H9 (cell line): ENCODE measurements around the gene EPPIN. TPM values are rescaled to one million over a fixed set of nuclear protein-coding genes. Genes with fewer than 3 reads are reported as not detected.

Experiments used
- DNase-seq: peaks from one replicate; pipeline ENCODE4 v3.0.0-alpha.2; 2017
- H2AFZ ChIP-seq: one replicate; pipeline ENCODE4 v1.6.1; 2013; ENCODE audit warnings: mild to moderate bottlenecking, low read length, control low read depth, moderate library complexity
- H2AK5ac ChIP-seq: 2 replicates; pipeline ENCODE4 v1.6.1; 2013; ENCODE audit warnings: low read length, control low read depth, mixed read lengths; ENCODE audit not compliant: insufficient read length
- H2BK120ac ChIP-seq: one replicate; pipeline ENCODE4 v1.6.1; 2013; ENCODE audit warnings: low read depth, mild to moderate bottlenecking, low read length, control low read depth, inconsistent platforms; ENCODE audit not compliant: poor library complexity, severe bottlenecking
- H2BK12ac ChIP-seq: 2 replicates; pipeline ENCODE4 v1.6.1; 2013; ENCODE audit warnings: low read length, control low read depth, mixed read lengths, low read depth; ENCODE audit not compliant: insufficient read length
- H2BK15ac ChIP-seq: 2 replicates; pipeline ENCODE4 v1.6.1; 2013; ENCODE audit warnings: low read depth, low read length, control low read depth
- H2BK20ac ChIP-seq: one replicate; pipeline ENCODE4 v1.6.1; 2013; ENCODE audit warnings: low read depth, mild to moderate bottlenecking, low read length, control low read depth, inconsistent platforms; ENCODE audit not compliant: poor library complexity, severe bottlenecking
- H2BK5ac ChIP-seq: 2 replicates; pipeline ENCODE4 v1.6.1; 2013; ENCODE audit warnings: low read length, control low read depth, mixed read lengths; ENCODE audit not compliant: insufficient read length
- H3K14ac ChIP-seq: 2 replicates; pipeline ENCODE4 v1.6.1; 2013; ENCODE audit warnings: low read length, control low read depth; ENCODE audit not compliant: insufficient read depth
- H3K18ac ChIP-seq: 2 replicates; pipeline ENCODE4 v1.6.1; 2013; ENCODE audit warnings: low read depth, mild to moderate bottlenecking, mixed read lengths, low read length, control low read depth; ENCODE audit not compliant: insufficient read length
- H3K23ac ChIP-seq: 2 replicates; pipeline ENCODE4 v1.6.1; 2013; ENCODE audit warnings: low read length, control low read depth, mixed read lengths, low read depth; ENCODE audit not compliant: insufficient read length
- H3K23me2 ChIP-seq: 2 replicates; pipeline ENCODE4 v1.6.1; 2013; ENCODE audit warnings: low read depth, mild to moderate bottlenecking, mixed read lengths, low read length, control low read depth; ENCODE audit not compliant: insufficient read length, poor library complexity, severe bottlenecking
- H3K27ac ChIP-seq: 2 replicates; pipeline ENCODE4 v1.5.1; 2013; ENCODE audit warnings: low read length, control low read depth, mixed read lengths, low read depth; ENCODE audit not compliant: insufficient read length
- H3K27me3 ChIP-seq: 2 replicates; pipeline ENCODE4 v1.6.1; 2013; ENCODE audit warnings: low read length, control low read depth, inconsistent platforms; ENCODE audit not compliant: insufficient read depth
- H3K4ac ChIP-seq: 2 replicates; pipeline ENCODE4 v1.6.1; 2013; ENCODE audit warnings: low read depth, mild to moderate bottlenecking, control low read depth, inconsistent platforms, low read length, moderate library complexity
- H3K4me1 ChIP-seq: 2 replicates; pipeline ENCODE4 v1.6.1; 2013; ENCODE audit warnings: low read length, control low read depth, inconsistent platforms; ENCODE audit not compliant: insufficient read depth
- H3K4me2 ChIP-seq: 2 replicates; pipeline ENCODE4 v1.6.1; 2013; ENCODE audit warnings: low read length, control low read depth, mixed read lengths; ENCODE audit not compliant: insufficient read length, insufficient read depth
- H3K56ac ChIP-seq: 2 replicates; pipeline ENCODE4 v1.6.1; 2013; ENCODE audit warnings: low read depth, mild to moderate bottlenecking, mixed read lengths, low read length, control low read depth; ENCODE audit not compliant: insufficient read length
- H3K79me1 ChIP-seq: 2 replicates; pipeline ENCODE4 v1.6.1; 2013; ENCODE audit warnings: low read depth, mild to moderate bottlenecking, moderate library complexity, low read length, control low read depth, inconsistent platforms; ENCODE audit not compliant: insufficient read depth, poor library complexity, severe bottlenecking
- H3K79me2 ChIP-seq: 2 replicates; pipeline ENCODE4 v1.6.1; 2013; ENCODE audit warnings: low read length, control low read depth, inconsistent platforms; ENCODE audit not compliant: insufficient read depth
- H3K9ac ChIP-seq: 2 replicates; pipeline ENCODE4 v1.6.1; 2013; ENCODE audit warnings: low read length, control low read depth, mixed read lengths; ENCODE audit not compliant: insufficient read length; ENCODE audit errors: extremely low read depth
- H3K9me3 ChIP-seq: one replicate; pipeline ENCODE4 v1.6.1; 2013; ENCODE audit warnings: low read depth, low read length, inconsistent platforms; ENCODE audit not compliant: control insufficient read depth
- H3T11ph ChIP-seq: one replicate; pipeline ENCODE4 v1.6.1; 2013; ENCODE audit warnings: mild to moderate bottlenecking, low read length, control low read depth, inconsistent platforms
- H4K20me1 ChIP-seq: one replicate; pipeline ENCODE4 v1.6.1; 2013; ENCODE audit not compliant: control insufficient read depth, insufficient read length, insufficient read depth
- H4K5ac ChIP-seq: 2 replicates; pipeline ENCODE4 v1.6.1; 2013; ENCODE audit warnings: low read depth, mild to moderate bottlenecking, mixed read lengths, low read length, control low read depth; ENCODE audit not compliant: insufficient read length
- H4K8ac ChIP-seq: replicated peaks from 2 replicates; pipeline ENCODE4 v1.6.1; 2013; ENCODE audit warnings: low read length, control low read depth, mixed read lengths, low read depth; ENCODE audit not compliant: insufficient read length
- H4K91ac ChIP-seq: 2 replicates; pipeline ENCODE4 v1.6.1; 2013; ENCODE audit warnings: low read depth, mild to moderate bottlenecking, moderate library complexity, mixed read lengths, low read length, control low read depth; ENCODE audit not compliant: insufficient read length
- H3K27ac Mint-ChIP-seq, 3 experiments: 2 replicates in 2 of 3; 3 replicates in 1 of 3; pipeline ENCODE4 v1.8.0; 2020 to 2021; ENCODE audit warnings: mixed read lengths in 3 of 3, mild to moderate bottlenecking in 1 of 3, moderate library complexity in 1 of 3
- H3K27me3 Mint-ChIP-seq: 2 replicates; pipeline ENCODE4 v1.8.0; 2021; ENCODE audit warnings: low read depth, mild to moderate bottlenecking, moderate library complexity, mixed read lengths
- H3K36me3 Mint-ChIP-seq, 3 experiments: 2 replicates in 2 of 3; 3 replicates in 1 of 3; pipeline ENCODE4 v1.8.0; 2020 to 2021; ENCODE audit warnings: low read depth in 3 of 3, mixed read lengths in 3 of 3; ENCODE audit not compliant: insufficient read depth in 1 of 3
- H3K4me1 Mint-ChIP-seq, 2 experiments: 2 replicates each; pipeline ENCODE4 v1.8.0; 2020; ENCODE audit warnings: mixed read lengths in 2 of 2
- H3K4me3 Mint-ChIP-seq, 2 experiments: 2 replicates in 1 of 2; 3 replicates in 1 of 2; pipeline ENCODE4 v1.8.0; 2020 to 2021; ENCODE audit warnings: mild to moderate bottlenecking in 2 of 2, mixed read lengths in 2 of 2, moderate library complexity in 1 of 2
- H3K9me3 Mint-ChIP-seq, 2 experiments: 2 replicates in 1 of 2; 3 replicates in 1 of 2; pipeline ENCODE4 v1.8.0; 2020; ENCODE audit warnings: mild to moderate bottlenecking in 2 of 2, mixed read lengths in 2 of 2, moderate library complexity in 1 of 2
- CTCF ChIP-seq: fragments of 200-600 bp; sonication (generic); conservative IDR thresholded peaks from 3 replicates; pipeline ENCODE4 v1.8.0; 2021; ENCODE audit warnings: antibody characterized with exemption, mild to moderate bottlenecking
- WGBS: extraction: QIAGEN DNeasy Blood & Tissue Kit; methylation state at CpG from one replicate; pipeline ENCODE4 v1.1.7; 2013; ENCODE audit warnings: missing lambda C conversion rate, low lambda C conversion rate, mixed read lengths; ENCODE audit not compliant: insufficient read length; ENCODE audit errors: extremely low coverage; 5-methylcytosine and 5-hydroxymethylcytosine counted together
- total RNA-seq: library from RNA; stranded (reverse); gene quantifications from 2 replicates; pipeline ENCODE4 v1.2.1, GENCODE V29; 2021

EPPIN gene
- total RNA-seq, 1 experiment from 2014 or later: not detected

- no CpG with 5 or more reads among the region's 7 CpGs for WGBS
- Mint-ChIP-seq H3K27ac (no peak overlapping the region), H3K4me1 (no peaks in the 10 kb centered on the region), H3K36me3 (no peaks in the 10 kb centered on the region), H3K27me3 (no peaks in the 10 kb centered on the region; the same call in none of the 2 replicates), H3K4me3 (no peak overlapping the region), H3K9me3 (no peaks in the 10 kb centered on the region)
- H2BK15ac ChIP-seq: no peak overlapping the region
- H4K91ac ChIP-seq: no peak overlapping the region
- TF ChIP-seq CTCF: no peak
- no peaks in the 10 kb centered on the region for H3K79me2 ChIP-seq
- no peaks in the 10 kb centered on the region for H3K27me3 ChIP-seq
- no peak overlapping the region for H2BK120ac ChIP-seq
- no peak overlapping the region for H3T11ph ChIP-seq
- no peak overlapping the region for H3K18ac ChIP-seq
- no peaks in the 10 kb centered on the region for H3K23me2 ChIP-seq
- H4K5ac ChIP-seq: no peak overlapping the region
- H3K9ac ChIP-seq: no peak overlapping the region
- no peak overlapping the region for H2AFZ ChIP-seq
- no peak overlapping the region for H3K4ac ChIP-seq
- H3K9me3 ChIP-seq: no peaks in the 10 kb centered on the region
- H3K4me2 ChIP-seq: no peak overlapping the region
- H4K20me1 ChIP-seq: no peaks in the 10 kb centered on the region
- H2AK5ac ChIP-seq: no peak overlapping the region
- no peak overlapping the region for H3K56ac ChIP-seq
- H3K23ac ChIP-seq: no peak overlapping the region
- no peak overlapping the region for H2BK12ac ChIP-seq
- H2BK5ac ChIP-seq: no peak overlapping the region
- H2BK20ac ChIP-seq: no peak overlapping the region
- no peaks in the 10 kb centered on the region for H3K79me1 ChIP-seq
- H3K27ac ChIP-seq: no peak overlapping the region
- no peak overlapping the region for H3K14ac ChIP-seq
- no peak for DNase-seq
- H4K8ac ChIP-seq: no peak overlapping the region
- H3K4me1 ChIP-seq: no peaks in the 10 kb centered on the region
These were observed 38.9 kb downstream of the EPPIN start for GRCh38 chr20:45508068-45508886.
